PC-9 (cell line): Measurements from ENCODE around the gene BCAR3. TPM values are rescaled to one million over a fixed set of nuclear protein-coding genes. Genes with fewer than 3 reads are reported as not detected.

ENCODE experiments used
- BruUV-seq: library from RNA; stranded (reverse); fragments of 400-500 nt; replicated peaks from 2 replicates; lab custom pipeline; 2021; lab: Mats Ljungman, UMichigan
- CTCF ChIA-PET: fragments of 300-600 bp; sonication (Branson Sonifier 250); formaldehyde crosslinking; loops from one replicate; lab custom pipeline; 2022; ENCODE audit warnings: antibody characterized with exemption; lab: Charles Lee
- POLR2A ChIA-PET: fragments of 300-600 bp; sonication (Branson Sonifier 250); formaldehyde crosslinking; loops from one replicate; lab custom pipeline; 2022; ENCODE audit warnings: antibody characterized with exemption; ENCODE audit not compliant: unreplicated experiment; lab: Charles Lee
- DNase-seq, 2 experiments: peaks; one replicate each; pipeline versions ENCODE4 v3.0.0 to v3.0.0-alpha.2; 2015 to 2022; ENCODE audit warnings: mixed read lengths in 1 of 2
- H2AFZ ChIP-seq: fragments of 200-600 bp; sonication (generic); 2 replicates; pipeline ENCODE4 v1.8.1; 2017; ENCODE audit warnings: antibody characterized with exemption
- H3F3A ChIP-seq: fragments of 200-600 bp; sonication (generic); 2 replicates; pipeline ENCODE4 v1.8.1; 2017; ENCODE audit warnings: antibody characterized with exemption, mild to moderate bottlenecking, low read depth; ENCODE audit not compliant: insufficient read depth
- H3K27ac ChIP-seq: fragments of 200-600 bp; sonication (generic); 2 replicates; pipeline ENCODE4 v1.6.1; 2016; ENCODE audit warnings: mixed run types
- H3K27me3 ChIP-seq: fragments of 200-600 bp; sonication (generic); 2 replicates; pipeline ENCODE4 v1.6.1; 2016; ENCODE audit warnings: low read depth, mixed run types; ENCODE audit not compliant: insufficient read depth
- H3K36me3 ChIP-seq: fragments of 200-600 bp; sonication (generic); 2 replicates; pipeline ENCODE4 v1.6.1; 2016; ENCODE audit warnings: low read depth, mixed run types
- H3K4me1 ChIP-seq: fragments of 200-600 bp; sonication (generic); replicated peaks from 2 replicates; pipeline ENCODE4 v1.6.1; 2016; ENCODE audit warnings: mixed run types; ENCODE audit not compliant: insufficient read depth
- H3K4me2 ChIP-seq: fragments of 200-600 bp; sonication (generic); 2 replicates; pipeline ENCODE4 v1.6.1; 2017; ENCODE audit warnings: mixed run types
- H3K4me3 ChIP-seq: fragments of 200-600 bp; sonication (generic); 2 replicates; pipeline ENCODE4 v1.6.1; 2016; ENCODE audit warnings: mixed run types
- H3K79me2 ChIP-seq: fragments of 200-600 bp; sonication (generic); 2 replicates; pipeline ENCODE4 v1.6.1; 2017; ENCODE audit warnings: low read depth, mixed run types
- H3K9me2 ChIP-seq: fragments of 200-600 bp; sonication (generic); 2 replicates; pipeline ENCODE4 v1.8.1; 2017; ENCODE audit warnings: mild to moderate bottlenecking; ENCODE audit not compliant: insufficient read depth
- H3K9me3 ChIP-seq: fragments of 200-600 bp; sonication (generic); 2 replicates; pipeline ENCODE4 v1.8.1; 2016; ENCODE audit warnings: low read depth; ENCODE audit not compliant: insufficient read depth
- H4K20me1 ChIP-seq: fragments of 200-600 bp; sonication (generic); 2 replicates; pipeline ENCODE4 v1.8.1; 2017; ENCODE audit not compliant: insufficient read depth
- CTCF ChIP-seq: fragments of 200-600 bp; sonication (generic); conservative IDR thresholded peaks from 2 replicates; pipeline ENCODE4 v1.6.1; 2017; ENCODE audit warnings: mixed run types, antibody characterized with exemption, mild to moderate bottlenecking, moderate library complexity
- EZH2 ChIP-seq: fragments of 200-600 bp; sonication (generic); IDR thresholded peaks from 2 replicates; pipeline ENCODE4 v1.8.0; 2017; ENCODE audit warnings: antibody characterized with exemption, low read depth
- intact Hi-C: fragments of 100-400 bp; cut with micrococcal nuclease; formaldehyde crosslinking; loops from one replicate; pipeline ENCODE4 v1.10.0; 2022; ENCODE audit not compliant: unreplicated experiment
- total RNA-seq: library from RNA; stranded (reverse); gene quantifications from 2 replicates; pipeline ENCODE4 v1.2.3, GENCODE V29; 2021

Gene BCAR3
- total RNA-seq, 1 experiment from 2014 or later = 70.0 TPM

- TF ChIP-seq CTCF (no peak), EZH2 (no peak)
- Histone ChIP-seq H2AFZ (no peak overlapping the region), H3K9me3 (no peaks in the 10 kb centered on the region), H3K4me1 (peaks cover 69% of the 10 kb centered on the region), H3K27ac (peak overlapping the region; percentile 81), H3K9me2 (no peaks in the 10 kb centered on the region), H3K79me2 (peaks cover 85% of the 10 kb centered on the region), H3K4me2 (peak overlapping the region; percentile 88), H3K27me3 (no peaks in the 10 kb centered on the region), H3F3A (peaks cover 56% of the 10 kb centered on the region), H3K4me3 (peak overlapping the region; percentile 80; the same call in 1 of the 2 replicates), H3K36me3 (peaks cover 23% of the 10 kb centered on the region), H4K20me1 (peaks cover 24% of the 10 kb centered on the region)
- CTCF ChIA-PET = interaction anchor here (0.6 kb wide), 1 partner anchor 162 kb away, joined by 8 read pairs; no protein-coding TSS in a partner anchor
- BruUV-seq = no TSS peak
- POLR2A ChIA-PET = interaction anchor here (0.7 kb wide), 1 partner anchor 579 kb away, joined by 3 read pairs; no protein-coding TSS in a partner anchor
- no peak for DNase-seq
- intact Hi-C loops = loop anchor here (5.0 kb wide), 2 partner anchors 96 to 236 kb away; partner anchors contain the start of gene FNBP1L
Observed at GRCh38 chr1:93683234-93683633, 1.6 kb upstream of the BCAR3 start.

GRCh38 chr1:93681989-93682412 lies 364 bp upstream of the BCAR3 start:
- Histone ChIP-seq H4K20me1 (peaks cover 37% of the 10 kb centered on the region), H3K9me3 (no peaks in the 10 kb centered on the region), H2AFZ (peak overlapping the region; percentile 14; the same call in 1 of the 2 replicates), H3K79me2 (peaks cover 90% of the 10 kb centered on the region), H3K27me3 (no peaks in the 10 kb centered on the region), H3F3A (peaks cover 53% of the 10 kb centered on the region), H3K4me3 (peak overlapping the region; percentile 80), H3K4me2 (peak overlapping the region; percentile 88), H3K9me2 (no peaks in the 10 kb centered on the region), H3K36me3 (peaks cover 35% of the 10 kb centered on the region), H3K27ac (peak overlapping the region; percentile 81), H3K4me1 (peaks cover 69% of the 10 kb centered on the region)
- DNase-seq = no peak
- BruUV-seq = no TSS peak
- POLR2A ChIA-PET = interaction anchor here (0.5 to 1.8 kb wide), 13 partner anchors 10 to 798 kb away, joined by 3 to 17 read pairs (median 4); no protein-coding TSS in a partner anchor
- intact Hi-C loops = loop anchor here (1.0 to 5.0 kb wide), 6 partner anchors 19 to 235 kb away; partner anchors contain the start of gene FNBP1L
- TF ChIP-seq CTCF = no peak
- CTCF ChIA-PET = interaction anchor here (0.8 to 1.8 kb wide), 3 partner anchors 20 to 53 kb away, joined by 3 to 4 read pairs (median 3); no protein-coding TSS in a partner anchor

- intact Hi-C loops = loop anchor here (1.0 to 5.0 kb wide), 9 partner anchors 18 to 233 kb away; partner anchors contain the start of gene FNBP1L
- Histone ChIP-seq H3K9me2 (no peaks in the 10 kb centered on the region), H3K36me3 (peaks cover 47% of the 10 kb centered on the region), H4K20me1 (peaks cover 51% of the 10 kb centered on the region), H3K27ac (peak overlapping the region; percentile 81), H3K9me3 (no peaks in the 10 kb centered on the region), H3K27me3 (no peaks in the 10 kb centered on the region), H3K4me2 (peak overlapping the region; percentile 88), H3K79me2 (peaks cover 100% of the 10 kb centered on the region), H3K4me3 (peak overlapping the region; percentile 80), H3F3A (peaks cover 56% of the 10 kb centered on the region), H3K4me1 (peaks cover 69% of the 10 kb centered on the region), H2AFZ (no peak overlapping the region)
- ChIA-PET POLR2A (interaction anchor here (0.5 to 1.8 kb wide), 4 partner anchors 13 to 27 kb away, joined by 3 to 16 read pairs (median 6); no protein-coding TSS in a partner anchor), CTCF (interaction anchor here (0.6 kb wide), 1 partner anchor 65 kb away, joined by 15 read pairs; no protein-coding TSS in a partner anchor)
- peak; percentile 76 to 86 for DNase-seq
- no peak for TF ChIP-seq EZH2
- TF ChIP-seq CTCF = peak; percentile 72
- TSS peak; percentile 23 for BruUV-seq
Observed at GRCh38 chr1:93680420-93681100, 1.1 kb downstream of the BCAR3 start.
